Stimulated activated CD8-positive, alpha-beta memory T cell treated with anti-CD3 and anti-CD28 coated beads, Interleukin-7, amount 100 ng/mL, for 1 hour (primary cell): ENCODE data around the gene KLK13.
A peak's percentile ranks its signal among the peaks of the same experiment; 100 is the strongest.

ENCODE experiments used
- DNase-seq, 2 donors: peaks; one replicate each; pipeline ENCODE4 v3.0.0-alpha.2; 2020; ENCODE audit warnings: low read depth in 2 of 2

Gene KLK13

DNA sequence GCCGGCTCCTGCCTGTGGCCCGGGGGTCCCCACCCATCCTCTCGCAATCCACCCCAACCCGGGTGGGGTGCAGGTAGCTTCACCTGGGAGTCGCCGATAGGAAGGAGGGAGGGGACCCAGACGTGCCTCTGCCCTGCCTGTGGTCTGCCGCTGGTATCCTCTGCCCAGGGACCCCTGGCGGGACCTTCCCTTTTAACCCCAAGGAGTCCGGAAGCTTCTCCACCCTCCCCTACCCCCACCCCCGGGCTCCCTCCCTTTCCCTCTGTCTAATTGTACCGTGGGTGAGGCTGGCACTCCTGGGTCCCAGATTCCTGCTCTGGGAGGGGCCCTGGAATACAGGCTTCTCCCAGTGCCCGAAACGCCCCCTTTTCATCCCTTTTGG, 45.4 kb downstream of the KLK13 start, which contains the start of gene KLK10:
Gene KLK10, minus strand, starts transcription at position 166 of the 382 bp plus-strand sequence. CDS start 579 bp downstream, outside the sequence.
- no peak for DNase-seq

DNA sequence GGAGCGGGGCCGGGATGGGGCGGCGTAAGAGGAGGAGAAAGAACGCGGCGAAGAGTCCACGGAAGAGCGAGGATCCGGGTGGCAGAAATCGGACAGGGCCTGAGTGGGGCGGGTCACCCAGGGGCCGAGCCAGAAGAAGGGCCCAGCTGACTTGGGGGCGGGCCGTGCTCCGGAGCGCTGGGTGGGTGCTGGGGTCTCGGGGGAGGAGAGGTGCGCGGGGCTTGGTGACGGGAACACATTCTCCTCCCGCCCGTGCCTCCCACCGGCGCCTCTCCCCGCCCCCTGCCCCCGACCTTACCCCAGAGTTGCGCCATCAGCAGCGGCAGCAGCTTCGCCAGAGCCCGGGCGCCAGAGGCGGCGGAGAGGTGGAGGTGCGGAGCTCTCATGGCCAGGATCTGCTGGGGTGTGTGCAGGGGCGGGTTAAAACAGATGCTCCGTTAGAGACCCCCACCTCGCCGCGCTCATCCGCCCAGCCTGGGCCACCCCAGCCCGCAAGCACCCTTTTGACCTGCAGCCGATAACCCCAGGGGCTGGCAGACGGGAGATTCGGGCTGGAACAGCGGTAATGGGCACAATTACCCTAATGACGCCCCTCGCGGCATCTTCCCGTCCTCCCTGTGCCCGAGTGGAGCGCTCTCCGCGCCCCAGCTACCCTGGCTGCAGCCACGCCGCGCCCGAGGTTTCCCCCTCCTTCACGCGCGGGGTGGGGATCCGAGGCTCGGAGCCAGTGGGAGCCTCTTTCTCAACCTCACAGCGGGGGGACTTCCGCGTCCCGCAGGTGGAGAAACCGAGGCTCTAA, 45.9 kb downstream of the KLK13 start:
- no peak for DNase-seq

DNA sequence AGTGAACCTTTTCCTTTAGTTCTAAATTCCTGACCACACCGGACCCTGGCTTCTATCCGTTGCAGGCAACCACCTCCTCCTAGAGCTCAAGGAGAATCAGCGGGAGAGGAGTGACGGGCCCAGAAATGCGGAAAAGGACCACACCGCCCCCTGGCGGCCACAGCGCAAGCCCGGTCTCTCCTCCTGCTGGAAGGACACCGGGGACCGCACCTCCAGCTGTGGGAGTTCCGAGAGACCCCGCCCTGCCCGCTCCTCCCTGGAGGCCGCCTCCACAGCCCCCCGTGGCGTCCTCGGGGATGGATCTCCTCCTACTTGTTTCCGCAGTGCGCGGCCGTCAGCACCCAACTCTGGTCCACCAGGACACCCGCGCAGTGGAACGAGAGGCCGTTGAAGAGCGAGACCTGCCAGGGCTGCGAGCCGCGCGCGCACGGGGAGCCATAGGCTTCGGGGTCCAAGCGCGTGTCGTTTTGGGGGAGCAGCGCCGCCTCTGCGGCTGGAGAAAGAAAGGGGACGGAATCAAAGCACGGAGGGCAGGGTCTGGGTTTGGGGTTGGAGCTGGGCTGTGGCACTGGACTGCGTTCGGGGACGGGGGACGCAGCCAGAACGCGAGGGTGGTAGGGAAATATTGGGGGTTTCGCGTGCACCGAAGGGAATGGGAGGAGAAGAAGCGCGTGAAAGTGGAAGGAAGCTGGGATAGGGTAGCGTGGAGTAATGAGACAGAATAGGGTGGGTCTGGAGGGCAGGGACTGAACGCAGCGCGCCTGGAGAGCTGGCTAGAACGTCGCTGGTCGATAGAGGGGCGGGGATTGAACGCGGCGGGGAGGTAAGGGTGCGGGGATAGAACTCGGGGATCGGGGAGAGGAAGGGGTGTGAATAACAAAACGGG, 47.9 kb downstream of the KLK13 start:
- peak in 1 of 2 donors; percentile 35 for DNase-seq

DNA sequence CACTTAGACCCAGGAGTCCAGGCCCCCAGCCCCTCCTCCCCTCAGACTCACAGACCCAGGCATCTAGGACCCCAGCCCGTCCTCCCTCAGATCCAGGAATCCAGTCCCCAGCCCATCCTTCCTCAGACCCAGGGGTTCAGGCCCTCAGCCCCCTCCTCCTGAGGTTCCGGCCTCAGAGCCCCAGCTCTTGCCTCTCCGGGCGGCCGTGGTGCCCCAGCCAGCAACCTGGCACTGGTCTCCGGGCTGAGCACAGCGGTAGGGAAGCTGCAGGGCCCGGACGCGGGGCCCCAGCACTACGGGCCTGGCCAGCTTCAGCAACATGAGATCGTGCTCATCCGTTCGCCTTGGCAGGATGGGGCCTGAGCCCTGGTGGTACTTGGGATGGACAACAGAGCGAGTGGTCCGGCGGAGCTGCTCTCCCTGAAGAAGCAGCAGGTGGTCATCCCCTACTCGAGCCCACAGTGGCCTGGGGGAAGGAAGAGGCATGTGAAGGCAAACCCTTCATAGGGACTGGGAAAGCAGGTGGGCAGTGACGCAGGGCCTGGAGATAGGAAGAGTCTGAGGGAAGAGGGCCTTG, 49.1 kb downstream of the KLK13 start:
- no peak for DNase-seq

DNA sequence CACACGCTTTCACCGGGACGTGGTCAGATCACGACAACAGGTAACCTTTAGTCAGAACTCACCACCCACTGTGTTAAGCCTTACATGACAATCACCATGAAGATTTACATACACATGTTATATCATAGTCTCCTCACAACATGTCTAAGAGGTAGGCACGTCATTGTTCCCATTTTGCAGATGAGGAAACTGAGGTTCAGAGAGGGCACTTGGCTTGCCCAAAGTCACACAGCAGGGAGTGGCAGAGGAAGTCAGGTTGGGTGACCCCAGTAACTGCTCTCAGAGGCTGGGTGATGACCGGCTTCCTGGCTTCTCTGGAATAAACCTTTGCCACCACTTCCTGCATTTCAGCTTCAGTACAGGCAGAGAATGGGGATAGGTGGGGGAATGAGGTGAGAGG, 50.6 kb downstream of the KLK13 start:
- no peak for DNase-seq

- no peak for DNase-seq
Measured at GRCh38 chr19:51012661-51013190, 52.2 kb downstream of the KLK13 start.

DNA sequence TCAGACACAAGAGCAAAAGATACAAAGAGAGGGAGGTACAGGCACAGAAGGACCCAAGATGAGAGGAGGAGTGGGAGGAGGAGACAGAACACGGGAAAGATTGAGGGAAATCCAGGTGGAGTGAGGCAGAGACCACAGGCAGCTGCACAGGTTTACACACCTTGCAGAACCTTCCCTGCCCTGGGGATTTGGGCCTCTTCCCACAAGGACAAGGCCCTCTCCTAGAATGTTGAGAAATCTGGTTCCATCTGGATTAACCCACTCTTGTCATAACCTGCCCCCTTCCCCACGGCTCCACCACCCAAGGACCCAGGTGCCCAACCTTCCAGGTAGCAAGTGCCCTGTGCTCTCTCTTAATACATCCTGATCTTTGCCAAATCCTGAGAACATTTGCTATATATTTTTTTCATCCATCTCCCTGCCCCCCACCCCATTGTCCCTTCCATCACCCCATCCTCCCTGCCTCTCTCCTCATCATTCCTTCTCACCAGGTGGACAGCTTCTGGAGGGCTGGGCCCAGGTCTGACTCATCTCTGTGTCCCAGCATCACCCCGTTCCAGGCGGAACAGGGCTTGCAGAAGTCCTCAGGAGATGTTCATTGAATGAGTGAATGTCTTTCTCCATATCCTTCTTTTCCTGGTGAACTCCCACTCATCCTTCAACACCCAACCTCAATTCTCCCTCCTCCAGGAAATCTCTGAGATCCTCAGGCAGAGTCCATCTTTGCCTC, 54.7 kb downstream of the KLK13 start:
- no peak for DNase-seq

GRCh38 chr19:51009061-51009891, 55.6 kb downstream of the KLK13 start:
- DNase-seq = no peak

DNA sequence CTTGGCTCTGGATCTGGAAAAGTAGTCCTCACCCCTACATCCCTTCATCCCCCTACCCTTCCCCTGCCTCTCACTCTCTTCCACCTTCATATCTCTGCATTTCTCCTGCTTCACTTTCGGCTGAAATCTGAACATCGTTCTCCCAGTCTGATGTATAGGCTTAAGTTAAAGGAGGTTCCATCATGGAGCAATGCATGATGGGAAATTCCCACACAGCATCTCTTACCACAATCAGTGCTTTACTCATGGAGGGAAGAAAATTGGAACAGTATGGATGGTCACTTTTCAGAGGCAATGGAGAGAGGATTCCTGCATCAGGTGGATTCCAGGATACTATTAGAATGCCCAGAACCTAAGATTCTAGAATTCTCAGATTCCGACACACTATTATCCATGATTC, 57.4 kb downstream of the KLK13 start:
- no peak for DNase-seq

DNA sequence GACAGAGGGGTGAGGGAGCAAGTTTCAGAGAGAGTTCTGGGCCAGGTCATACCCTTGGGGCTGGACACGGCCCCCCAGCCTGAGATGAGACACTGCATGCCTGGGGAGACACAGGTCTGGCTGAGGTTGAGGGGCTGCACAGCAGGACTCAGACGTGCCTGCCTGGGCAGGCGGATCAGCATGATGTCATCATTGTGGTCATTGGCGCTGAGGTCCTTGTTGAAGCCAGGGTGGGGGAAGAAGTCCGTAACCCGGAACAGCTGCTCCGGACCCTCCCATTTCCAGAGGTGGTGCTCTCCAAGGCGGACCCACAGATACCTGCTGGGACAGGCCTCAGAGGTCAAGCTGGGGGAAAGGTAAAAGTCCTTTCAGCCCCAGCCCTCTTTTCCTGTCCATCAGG, 58.5 kb downstream of the KLK13 start:
- DNase-seq = no peak
